22Rv1 (cell line): ENCODE measurements around the gene ATXN7L1.

ENCODE experiments used
- H3K27ac ChIP-seq: fragments of 450-650 bp; 2 replicates; pipeline ENCODE4 v1.5.1; 2017
- CTCF ChIP-seq: fragments of 450-650 bp; IDR thresholded peaks from 2 replicates; pipeline ENCODE4 v1.5.1; 2017; ENCODE audit warnings: mild to moderate bottlenecking
- ZFX ChIP-seq: fragments of 450-650 bp; IDR thresholded peaks from 2 replicates; pipeline ENCODE4 v1.6.1; 2017; ENCODE audit warnings: antibody characterized with exemption, borderline replicate concordance

The ATXN7L1 gene

GRCh38 chr7:105580022-105580740, 296.2 kb downstream of the ATXN7L1 start:
- peak overlapping the region; percentile 54 for H3K27ac ChIP-seq
- TF ChIP-seq CTCF (peak; percentile 85), ZFX (no peak)

- no peak for TF ChIP-seq ZFX
- no peak for TF ChIP-seq CTCF
- no peak overlapping the region for H3K27ac ChIP-seq
Observed at GRCh38 chr7:105578496-105578895, 297.9 kb downstream of the ATXN7L1 start.

GRCh38 chr7:105577251-105577650, 299.1 kb downstream of the ATXN7L1 start:
- TF ChIP-seq CTCF (no peak), ZFX (no peak)

GRCh38 chr7:105571891-105572290, 304.5 kb downstream of the ATXN7L1 start:
- TF ChIP-seq ZFX (no peak), CTCF (no peak)

More at GRCh38 chr7:105577251-105577650, 299.1 kb downstream of the ATXN7L1 start:
- no peak overlapping the region for H3K27ac ChIP-seq

GRCh38 chr7:105567821-105568220, 308.6 kb downstream of the ATXN7L1 start:
- TF ChIP-seq CTCF: no peak
- no peak for TF ChIP-seq ZFX
- H3K27ac ChIP-seq: no peak overlapping the region

More at GRCh38 chr7:105571891-105572290, 304.5 kb downstream of the ATXN7L1 start:
- no peak overlapping the region for H3K27ac ChIP-seq

GRCh38 chr7:105567024-105567423, 309.4 kb downstream of the ATXN7L1 start:
- TF ChIP-seq CTCF (no peak), ZFX (no peak)

GRCh38 chr7:105565190-105565589, 311.2 kb downstream of the ATXN7L1 start:
- TF ChIP-seq CTCF (no peak), ZFX (no peak)
- H3K27ac ChIP-seq: no peak overlapping the region

More at GRCh38 chr7:105567024-105567423, 309.4 kb downstream of the ATXN7L1 start:
- no peak overlapping the region for H3K27ac ChIP-seq
